Measurements from ENCODE around the gene MAGI2. TPM values are rescaled to one million over a fixed set of nuclear protein-coding genes. Genes with fewer than 3 reads are reported as not detected.

MAGI2 gene
- total and polyA plus RNA-seq, 2 of the 13 experiments (the other 11 are each of a cell fraction or from before 2014, with no cell fraction given): 1.5 to 3.8 TPM

- BruUV-seq (replicated peaks): no TSS peak
- in situ Hi-C loops (cut with HindIII; ENCODE audit: extremely low pct_ligation_motif_present, low pct_unique_long_range_greater_than_20kb) (no loop called here), intact Hi-C loops (cut with micrococcal nuclease; ENCODE audit: unreplicated experiment) (no loop called here)
- CTCF ChIA-PET (ENCODE audit: low intra/inter-chr PET ratio, low total read pairs): no interaction called here
- Histone ChIP-seq H2AFZ (ENCODE audit: low read length) (no peak overlapping the region), H3K4me1 (ENCODE audit: insufficient read depth, low read length) (no peaks in the 10 kb centered on the region), H3K79me2 (ENCODE audit: insufficient read depth, low read length) (no peaks in the 10 kb centered on the region), H3K4me3 (replicated peaks in 1 of 3; ENCODE audit: insufficient read depth in 1 of 3, low read depth in 2 of 3, low read length in 3 of 3) (no peak overlapping the region), H3K9ac (ENCODE audit: insufficient read depth, low read depth, low read length) (no peak overlapping the region), H3K4me2 (ENCODE audit: low read depth, low read length) (no peak overlapping the region), H4K20me1 (ENCODE audit: insufficient read depth, low read length) (no peaks in the 10 kb centered on the region), H3K36me3 (replicated peaks in 1 of 2; ENCODE audit: control insufficient read depth in 1 of 2, insufficient read depth in 2 of 2, low read length in 2 of 2) (no peaks in the 10 kb centered on the region), H3K27me3 (ENCODE audit: control insufficient read depth in 1 of 2, insufficient read depth in 2 of 2, low read length in 2 of 2) (peaks cover 2 to 6% of the 10 kb centered on the region in 2 experiments; a peak in 2 of 5 replicates), H3K9me3 (ENCODE audit: low read length) (no peaks in the 10 kb centered on the region), H3K27ac (ENCODE audit: extremely low read length, insufficient read depth, low read length) (no peak overlapping the region)
- WGBS (ENCODE audit: low lambda C conversion rate): 24% methylated on average over 4 of the region's 4 CpGs
- no peak for ATAC-seq
- no peak for DNase-seq (ENCODE audit: low spot score)
- POLR2A ChIA-PET: no interaction called here
- FAIRE-seq: no peak
- TF ChIP-seq GATAD2A (CRISPR knock-in tag; IDR thresholded peaks at IDR 0.05): no peak
- no peak for TF ChIP-seq ZNF879 (CRISPR knock-in tag; IDR thresholded peaks at IDR 0.05)
- TF ChIP-seq XRCC5 (optimal IDR thresholded peaks at IDR 0.05; ENCODE audit: low read length): no peak
- TF ChIP-seq, protein P1, sequence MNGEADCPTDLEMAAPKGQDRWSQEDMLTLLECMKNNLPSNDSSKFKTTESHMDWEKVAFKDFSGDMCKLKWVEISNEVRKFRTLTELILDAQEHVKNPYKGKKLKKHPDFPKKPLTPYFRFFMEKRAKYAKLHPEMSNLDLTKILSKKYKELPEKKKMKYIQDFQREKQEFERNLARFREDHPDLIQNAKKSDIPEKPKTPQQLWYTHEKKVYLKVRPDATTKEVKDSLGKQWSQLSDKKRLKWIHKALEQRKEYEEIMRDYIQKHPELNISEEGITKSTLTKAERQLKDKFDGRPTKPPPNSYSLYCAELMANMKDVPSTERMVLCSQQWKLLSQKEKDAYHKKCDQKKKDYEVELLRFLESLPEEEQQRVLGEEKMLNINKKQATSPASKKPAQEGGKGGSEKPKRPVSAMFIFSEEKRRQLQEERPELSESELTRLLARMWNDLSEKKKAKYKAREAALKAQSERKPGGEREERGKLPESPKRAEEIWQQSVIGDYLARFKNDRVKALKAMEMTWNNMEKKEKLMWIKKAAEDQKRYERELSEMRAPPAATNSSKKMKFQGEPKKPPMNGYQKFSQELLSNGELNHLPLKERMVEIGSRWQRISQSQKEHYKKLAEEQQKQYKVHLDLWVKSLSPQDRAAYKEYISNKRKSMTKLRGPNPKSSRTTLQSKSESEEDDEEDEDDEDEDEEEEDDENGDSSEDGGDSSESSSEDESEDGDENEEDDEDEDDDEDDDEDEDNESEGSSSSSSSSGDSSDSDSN (CRISPR knock-in tag; IDR thresholded peaks at IDR 0.05): no peak
- no peak for TF ChIP-seq ATF4 (CRISPR knock-in tag; IDR thresholded peaks at IDR 0.05)
- no peak for TF ChIP-seq ZNF280D (CRISPR knock-in tag; IDR thresholded peaks at IDR 0.05)
- TF ChIP-seq CTCF (CRISPR knock-in tag; IDR thresholded peaks at IDR 0.05): no peak
- TF ChIP-seq NFKB2 (CRISPR knock-in tag; IDR thresholded peaks at IDR 0.05; ENCODE audit: borderline replicate concordance): no peak
- no peak for TF ChIP-seq ZNF550 (CRISPR knock-in tag; IDR thresholded peaks at IDR 0.05; ENCODE audit: borderline replicate concordance)
- TF ChIP-seq, protein P2, sequence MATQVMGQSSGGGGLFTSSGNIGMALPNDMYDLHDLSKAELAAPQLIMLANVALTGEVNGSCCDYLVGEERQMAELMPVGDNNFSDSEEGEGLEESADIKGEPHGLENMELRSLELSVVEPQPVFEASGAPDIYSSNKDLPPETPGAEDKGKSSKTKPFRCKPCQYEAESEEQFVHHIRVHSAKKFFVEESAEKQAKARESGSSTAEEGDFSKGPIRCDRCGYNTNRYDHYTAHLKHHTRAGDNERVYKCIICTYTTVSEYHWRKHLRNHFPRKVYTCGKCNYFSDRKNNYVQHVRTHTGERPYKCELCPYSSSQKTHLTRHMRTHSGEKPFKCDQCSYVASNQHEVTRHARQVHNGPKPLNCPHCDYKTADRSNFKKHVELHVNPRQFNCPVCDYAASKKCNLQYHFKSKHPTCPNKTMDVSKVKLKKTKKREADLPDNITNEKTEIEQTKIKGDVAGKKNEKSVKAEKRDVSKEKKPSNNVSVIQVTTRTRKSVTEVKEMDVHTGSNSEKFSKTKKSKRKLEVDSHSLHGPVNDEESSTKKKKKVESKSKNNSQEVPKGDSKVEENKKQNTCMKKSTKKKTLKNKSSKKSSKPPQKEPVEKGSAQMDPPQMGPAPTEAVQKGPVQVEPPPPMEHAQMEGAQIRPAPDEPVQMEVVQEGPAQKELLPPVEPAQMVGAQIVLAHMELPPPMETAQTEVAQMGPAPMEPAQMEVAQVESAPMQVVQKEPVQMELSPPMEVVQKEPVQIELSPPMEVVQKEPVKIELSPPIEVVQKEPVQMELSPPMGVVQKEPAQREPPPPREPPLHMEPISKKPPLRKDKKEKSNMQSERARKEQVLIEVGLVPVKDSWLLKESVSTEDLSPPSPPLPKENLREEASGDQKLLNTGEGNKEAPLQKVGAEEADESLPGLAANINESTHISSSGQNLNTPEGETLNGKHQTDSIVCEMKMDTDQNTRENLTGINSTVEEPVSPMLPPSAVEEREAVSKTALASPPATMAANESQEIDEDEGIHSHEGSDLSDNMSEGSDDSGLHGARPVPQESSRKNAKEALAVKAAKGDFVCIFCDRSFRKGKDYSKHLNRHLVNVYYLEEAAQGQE (IDR thresholded peaks at IDR 0.05; ENCODE audit: borderline replicate concordance in 1 of 2, low read depth in 1 of 2, low read length in 2 of 2): no peak
- TF ChIP-seq, protein P3, sequence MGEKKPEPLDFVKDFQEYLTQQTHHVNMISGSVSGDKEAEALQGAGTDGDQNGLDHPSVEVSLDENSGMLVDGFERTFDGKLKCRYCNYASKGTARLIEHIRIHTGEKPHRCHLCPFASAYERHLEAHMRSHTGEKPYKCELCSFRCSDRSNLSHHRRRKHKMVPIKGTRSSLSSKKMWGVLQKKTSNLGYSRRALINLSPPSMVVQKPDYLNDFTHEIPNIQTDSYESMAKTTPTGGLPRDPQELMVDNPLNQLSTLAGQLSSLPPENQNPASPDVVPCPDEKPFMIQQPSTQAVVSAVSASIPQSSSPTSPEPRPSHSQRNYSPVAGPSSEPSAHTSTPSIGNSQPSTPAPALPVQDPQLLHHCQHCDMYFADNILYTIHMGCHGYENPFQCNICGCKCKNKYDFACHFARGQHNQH (CRISPR knock-in tag; IDR thresholded peaks at IDR 0.05): no peak
Observed at GRCh38 chr7:77991656-77992055, 1461.8 kb downstream of the MAGI2 start.
